ENCODE measurements around the gene COX6B2. TPM values are rescaled to one million over a fixed set of nuclear protein-coding genes. Genes with fewer than 3 reads are reported as not detected.

Gene COX6B2
- total RNA-seq, 1 donor from 2014 or later = 0.26 TPM

DNA sequence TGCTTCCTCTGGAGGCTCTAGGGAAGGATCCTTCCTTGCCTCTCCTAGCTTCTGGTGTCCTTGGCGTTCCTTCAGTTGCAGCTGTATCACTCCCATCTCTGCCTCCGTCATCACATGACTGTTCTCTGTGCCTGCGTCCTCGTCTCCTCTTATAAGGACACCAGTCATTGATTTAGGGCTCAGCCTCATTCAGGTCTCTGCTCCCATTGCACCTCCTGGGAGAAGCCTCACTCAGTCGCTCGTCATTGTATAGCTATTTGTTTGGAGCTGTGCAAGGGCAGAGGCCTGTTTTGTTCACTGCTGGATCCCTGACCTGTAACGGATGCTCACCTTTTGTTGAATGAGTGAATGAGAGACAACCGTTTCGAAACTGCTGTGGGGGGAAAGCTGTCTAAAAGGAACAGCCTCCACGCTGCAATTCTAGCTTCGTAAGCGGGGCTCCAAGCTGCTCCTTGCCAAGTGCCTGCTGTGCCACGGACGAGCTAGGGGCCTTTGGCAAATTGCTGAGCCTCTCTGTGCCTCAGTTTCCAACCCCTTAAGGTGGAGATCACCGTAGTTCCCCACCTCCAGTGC is 53.5 kb downstream of the COX6B2 start:
- Mint-ChIP-seq H3K4me1 (peaks cover 14% of the 10 kb centered on the region), H3K4me3 (peak overlapping the region; percentile 95), H3K27me3 (no peaks in the 10 kb centered on the region), H3K9me3 (no peaks in the 10 kb centered on the region), H3K27ac (peak overlapping the region; percentile 95), H3K36me3 (ENCODE audit: low read depth) (peaks cover 4% of the 10 kb centered on the region)
- peak; percentile 55 for DNase-seq
- intact Hi-C loops (cut with micrococcal nuclease) = loop anchor here (5.0 kb wide), 2 partner anchors 106 to 201 kb away; partner anchors contain the start of gene UBE2S

DNA sequence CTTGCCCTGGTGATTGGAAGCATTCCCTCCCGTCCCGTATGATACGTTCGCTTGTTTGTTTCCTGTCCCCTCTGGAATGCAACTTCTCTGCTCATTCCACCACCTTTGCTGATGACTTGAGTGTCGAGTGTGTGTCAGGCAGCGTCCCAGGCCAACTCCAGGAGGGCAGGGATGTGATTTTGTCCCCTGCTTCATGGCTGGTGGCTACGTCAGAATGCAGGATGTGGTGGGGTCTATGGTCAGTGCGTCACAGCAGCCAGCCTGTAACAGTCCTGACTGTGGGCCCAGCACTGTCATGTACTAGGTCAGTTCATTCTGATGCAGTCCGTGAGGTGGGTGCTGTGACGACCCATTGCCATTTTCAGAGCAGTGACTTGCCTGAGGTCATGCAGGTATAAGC is 54.5 kb downstream of the COX6B2 start:
- Mint-ChIP-seq H3K4me3 (no peak overlapping the region), H3K36me3 (ENCODE audit: low read depth) (no peaks in the 10 kb centered on the region), H3K4me1 (peaks cover 9% of the 10 kb centered on the region), H3K9me3 (no peaks in the 10 kb centered on the region), H3K27ac (no peak overlapping the region), H3K27me3 (no peaks in the 10 kb centered on the region)
- intact Hi-C loops (cut with micrococcal nuclease) = loop anchor here (5.0 kb wide), 2 partner anchors 107 to 202 kb away; partner anchors contain the start of gene UBE2S
- peak; percentile 52 for DNase-seq

Other genes with a start within 250 kb of the COX6B2 start
- 103 and 104 TPM in 2 replicates for gene PPP1R12C, start 237.1 kb downstream of the COX6B2 start, total RNA-seq
- gene TNNT1, start 205.5 kb downstream of the COX6B2 start, total RNA-seq = 0.36 and 0.51 TPM in 2 replicates
- not detected in 2 replicates for gene TNNI3, start 197.0 kb downstream of the COX6B2 start, total RNA-seq
- gene DNAAF3, start 188.1 kb downstream of the COX6B2 start, total RNA-seq = not detected in 2 replicates
- not detected in 2 replicates for gene SYT5, start 174.4 kb downstream of the COX6B2 start, total RNA-seq
- not detected in 2 replicates for gene PTPRH, start 145.2 kb downstream of the COX6B2 start, total RNA-seq
- gene TMEM86B, start 126.0 kb downstream of the COX6B2 start, total RNA-seq = 6.8 and 7.7 TPM in 2 replicates
- 196 and 216 TPM in 2 replicates for gene PPP6R1, start 95.7 kb downstream of the COX6B2 start, total RNA-seq
- 63.9 and 68.3 TPM in 2 replicates for gene HSPBP1, start 74.6 kb downstream of the COX6B2 start, total RNA-seq
- gene BRSK1, start 70.7 kb downstream of the COX6B2 start, total RNA-seq = 5.9 and 7.9 TPM in 2 replicates
- gene TMEM150B, start 29.4 kb downstream of the COX6B2 start, total RNA-seq = 0.28 and 0.69 TPM in 2 replicates
- gene KMT5C, start 14.8 kb downstream of the COX6B2 start, total RNA-seq = 31.3 and 32.2 TPM in 2 replicates
- not detected in 2 replicates for gene GARIN5B, start 8.5 kb upstream of the COX6B2 start, total RNA-seq
- 0.21 TPM in 1 of 2 replicates, not detected in the other for gene IL11, start 15.7 kb upstream of the COX6B2 start, total RNA-seq
- gene TMEM190, start 22.1 kb upstream of the COX6B2 start, total RNA-seq = not detected in 2 replicates
- gene TMEM238, start 29.6 kb upstream of the COX6B2 start, total RNA-seq = 9.7 and 11.3 TPM in 2 replicates
- gene RPL28, start 31.2 kb upstream of the COX6B2 start, total RNA-seq = 1,992 and 2,022 TPM in 2 replicates
- 227 and 248 TPM in 2 replicates for gene UBE2S, start 53.1 kb upstream of the COX6B2 start, total RNA-seq
- not detected in 2 replicates for gene SHISA7, start 88.6 kb upstream of the COX6B2 start, total RNA-seq
- gene ISOC2, start 106.9 kb upstream of the COX6B2 start, total RNA-seq = 34.2 and 35.2 TPM in 2 replicates
- not detected in 2 replicates for gene C19orf85, start 110.0 kb upstream of the COX6B2 start, total RNA-seq
- gene ZNF628, start 121.9 kb upstream of the COX6B2 start, total RNA-seq = 8.8 and 10.0 TPM in 2 replicates
- gene NAT14, start 130.5 kb upstream of the COX6B2 start, total RNA-seq = 21.7 and 23.4 TPM in 2 replicates
- 0.19 and 0.21 TPM in 2 replicates for gene SSC5D, start 133.7 kb upstream of the COX6B2 start, total RNA-seq
- gene SBK2, start 182.4 kb upstream of the COX6B2 start, total RNA-seq = not detected in 2 replicates
- not detected in 2 replicates for gene SBK3, start 190.8 kb upstream of the COX6B2 start, total RNA-seq
- 9.6 and 10.4 TPM in 2 replicates for gene ZNF579, start 226.1 kb upstream of the COX6B2 start, total RNA-seq
- gene FIZ1, start 244.8 kb upstream of the COX6B2 start, total RNA-seq = 20.4 and 21.4 TPM in 2 replicates
- 17.8 and 19.0 TPM in 2 replicates for gene ZNF524, start 245.6 kb upstream of the COX6B2 start, total RNA-seq

All from activated CD4-positive, alpha-beta T cell treated with anti-CD3 and anti-CD28 coated beads, Interleukin-2, amount 10 ng/mL, durations not matched to agents 24 days and 14 days (primary cell).